ENCODE data around the gene LYPD3.

GRCh38 chr19:43437712-43438111, 27.7 kb downstream of the LYPD3 start:
- TF ChIP-seq, protein P1, sequence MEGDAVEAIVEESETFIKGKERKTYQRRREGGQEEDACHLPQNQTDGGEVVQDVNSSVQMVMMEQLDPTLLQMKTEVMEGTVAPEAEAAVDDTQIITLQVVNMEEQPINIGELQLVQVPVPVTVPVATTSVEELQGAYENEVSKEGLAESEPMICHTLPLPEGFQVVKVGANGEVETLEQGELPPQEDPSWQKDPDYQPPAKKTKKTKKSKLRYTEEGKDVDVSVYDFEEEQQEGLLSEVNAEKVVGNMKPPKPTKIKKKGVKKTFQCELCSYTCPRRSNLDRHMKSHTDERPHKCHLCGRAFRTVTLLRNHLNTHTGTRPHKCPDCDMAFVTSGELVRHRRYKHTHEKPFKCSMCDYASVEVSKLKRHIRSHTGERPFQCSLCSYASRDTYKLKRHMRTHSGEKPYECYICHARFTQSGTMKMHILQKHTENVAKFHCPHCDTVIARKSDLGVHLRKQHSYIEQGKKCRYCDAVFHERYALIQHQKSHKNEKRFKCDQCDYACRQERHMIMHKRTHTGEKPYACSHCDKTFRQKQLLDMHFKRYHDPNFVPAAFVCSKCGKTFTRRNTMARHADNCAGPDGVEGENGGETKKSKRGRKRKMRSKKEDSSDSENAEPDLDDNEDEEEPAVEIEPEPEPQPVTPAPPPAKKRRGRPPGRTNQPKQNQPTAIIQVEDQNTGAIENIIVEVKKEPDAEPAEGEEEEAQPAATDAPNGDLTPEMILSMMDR (IDR thresholded peaks at IDR 0.05): no peak
- TF ChIP-seq EP300 (IDR thresholded peaks at IDR 0.05; ENCODE audit: borderline replicate concordance in 1 of 2, low read depth in 1 of 2, low read length in 1 of 2) (no peak), REST (IDR thresholded peaks at IDR 0.05; ENCODE audit: low read depth, low read length) (no peak), USF2 (IDR thresholded peaks at IDR 0.05; ENCODE audit: borderline replicate concordance, low read depth, low read length) (no peak), GATA2 (CRISPR knock-in tag; IDR thresholded peaks at IDR 0.05) (no peak), TCF12 (IDR thresholded peaks at IDR 0.05) (no peak), TAF1 (IDR thresholded peaks at IDR 0.05; ENCODE audit: borderline replicate concordance, low read depth, low read length) (no peak), POLR2AphosphoS5 (IDR thresholded peaks at IDR 0.05; ENCODE audit: low read depth, low read length) (no peak), ELF1 (IDR thresholded peaks at IDR 0.05) (no peak), CHD2 (IDR thresholded peaks at IDR 0.05; ENCODE audit: low read length, partially characterized antibody) (no peak)

Measured in SK-N-SH (cell line).